Stimulated activated CD4-positive, alpha-beta T cell treated with anti-CD3 and anti-CD28 coated beads, Interleukin-1b, Interleukin-23, amount 100 ng/mL, for 1 hour (primary cell): ENCODE data around the gene NBPF1.
"Not testable (repeated sequence)": the region's sequence is repeated elsewhere in the genome, so short reads cannot be mapped to it uniquely, and the experiment has no call there.

Experiments
- DNase-seq, 2 donors: peaks; one replicate each; pipeline ENCODE4 v3.0.0-alpha.2; 2020; ENCODE audit warnings: low read depth in 2 of 2

Gene NBPF1

GRCh38 chr1:16512624-16513411, 100.5 kb downstream of the NBPF1 start:
- DNase-seq, result not testable (repeated sequence)
